Right lobe of liver (tissue), 4 donors: ENCODE results near the gene EXOSC3.

Experiments used
- POLR2A ChIP-seq: fragments of 450-650 bp; IDR thresholded peaks from one replicate; pipeline ENCODE4 v1.6.1; 2017; ENCODE audit warnings: antibody characterized with exemption, mild to moderate bottlenecking
- TF ChIP-seq, protein P1 (sequence below), 4 donors: fragments of 200-600 bp in 3 of 4; fragments of 450-650 bp in 1 of 4; IDR thresholded peaks; one replicate each; pipeline versions ENCODE4 v1.5.1 to v1.8.0; 2016 to 2022; ENCODE audit warnings: antibody characterized with exemption in 4 of 4, mild to moderate bottlenecking in 2 of 4
- donor health status: DM: no; HTN: no; CAD: no.
- donor health status: DM: no; HTN: no; CAD: no.
- donor health status: DM: no; HTN: yes; CAD: no.

- TF ChIP-seq, protein P1, sequence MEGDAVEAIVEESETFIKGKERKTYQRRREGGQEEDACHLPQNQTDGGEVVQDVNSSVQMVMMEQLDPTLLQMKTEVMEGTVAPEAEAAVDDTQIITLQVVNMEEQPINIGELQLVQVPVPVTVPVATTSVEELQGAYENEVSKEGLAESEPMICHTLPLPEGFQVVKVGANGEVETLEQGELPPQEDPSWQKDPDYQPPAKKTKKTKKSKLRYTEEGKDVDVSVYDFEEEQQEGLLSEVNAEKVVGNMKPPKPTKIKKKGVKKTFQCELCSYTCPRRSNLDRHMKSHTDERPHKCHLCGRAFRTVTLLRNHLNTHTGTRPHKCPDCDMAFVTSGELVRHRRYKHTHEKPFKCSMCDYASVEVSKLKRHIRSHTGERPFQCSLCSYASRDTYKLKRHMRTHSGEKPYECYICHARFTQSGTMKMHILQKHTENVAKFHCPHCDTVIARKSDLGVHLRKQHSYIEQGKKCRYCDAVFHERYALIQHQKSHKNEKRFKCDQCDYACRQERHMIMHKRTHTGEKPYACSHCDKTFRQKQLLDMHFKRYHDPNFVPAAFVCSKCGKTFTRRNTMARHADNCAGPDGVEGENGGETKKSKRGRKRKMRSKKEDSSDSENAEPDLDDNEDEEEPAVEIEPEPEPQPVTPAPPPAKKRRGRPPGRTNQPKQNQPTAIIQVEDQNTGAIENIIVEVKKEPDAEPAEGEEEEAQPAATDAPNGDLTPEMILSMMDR (IDR thresholded peaks at IDR 0.05), result no peak
- TF ChIP-seq POLR2A, result no peak
Observed at GRCh38 chr9:37778534-37778933, 6.3 kb downstream of the EXOSC3 start.
